GF-D8 (cell line): ENCODE results near the gene LSM3.
"Not testable (repeated sequence)": the region's sequence is repeated elsewhere in the genome, so short reads cannot be mapped to it uniquely, and the experiment has no call there.

Experiments used
- DNase-seq: peaks from one replicate; lab custom pipeline; 2025; lab: John Stamatoyannopoulos, UW

Gene LSM3

DNA sequence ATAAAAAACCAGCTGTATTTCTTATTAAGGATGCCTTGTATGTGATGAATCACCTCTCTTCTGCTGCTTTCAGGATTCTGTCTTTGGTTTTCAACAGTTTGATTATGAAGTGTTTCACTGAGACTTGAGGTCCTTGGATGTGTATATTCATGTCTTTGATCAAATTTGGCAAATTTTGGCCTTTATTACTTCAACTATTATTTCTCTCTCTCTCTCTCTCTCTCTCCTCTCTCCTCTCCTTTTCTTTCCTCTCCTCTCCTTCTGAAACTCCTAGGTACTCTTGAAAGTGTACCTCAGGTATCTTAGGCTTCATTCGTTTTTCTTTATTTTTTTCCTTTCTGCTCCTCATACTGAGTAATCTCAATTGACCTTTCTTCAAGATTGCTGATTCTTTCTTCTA is 43.3 kb downstream of the LSM3 start:
- DNase-seq: no peak

- DNase-seq: no peak
Observed at GRCh38 chr3:14222457-14222856, 43.8 kb downstream of the LSM3 start.

DNA sequence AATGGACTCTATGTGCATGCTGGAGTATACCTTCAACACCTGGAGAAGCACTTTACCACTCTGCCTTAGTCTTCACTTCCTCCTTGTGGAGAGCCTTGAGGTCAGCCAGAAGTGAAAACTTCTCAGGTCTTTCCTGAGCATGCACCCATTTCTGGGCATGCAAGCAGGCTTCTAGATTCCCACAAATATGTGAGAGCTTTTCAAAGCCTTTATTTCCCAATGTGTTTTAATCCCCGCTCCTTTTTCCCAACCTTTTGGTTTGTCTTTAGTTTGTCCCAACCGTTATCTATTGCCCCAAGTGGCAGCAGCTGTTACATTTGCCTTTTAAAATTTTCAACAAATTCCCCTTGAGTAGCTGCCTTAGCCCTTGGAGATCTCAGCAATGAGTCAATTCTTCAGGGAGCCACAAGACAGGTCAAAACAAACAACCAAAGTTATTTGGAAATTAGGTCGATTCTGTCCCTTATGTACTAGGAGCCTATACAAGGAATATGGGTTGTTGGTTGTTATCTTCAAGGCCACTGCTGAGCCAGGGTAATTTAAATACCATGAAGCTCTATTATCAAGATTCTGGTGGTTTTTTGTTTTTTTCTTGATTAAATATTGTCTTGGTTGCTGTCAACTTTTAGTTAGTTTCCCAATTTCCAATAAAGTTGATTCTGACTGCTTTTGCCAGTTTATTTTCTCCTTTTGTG is 44.4 kb downstream of the LSM3 start:
- DNase-seq: no peak

DNA sequence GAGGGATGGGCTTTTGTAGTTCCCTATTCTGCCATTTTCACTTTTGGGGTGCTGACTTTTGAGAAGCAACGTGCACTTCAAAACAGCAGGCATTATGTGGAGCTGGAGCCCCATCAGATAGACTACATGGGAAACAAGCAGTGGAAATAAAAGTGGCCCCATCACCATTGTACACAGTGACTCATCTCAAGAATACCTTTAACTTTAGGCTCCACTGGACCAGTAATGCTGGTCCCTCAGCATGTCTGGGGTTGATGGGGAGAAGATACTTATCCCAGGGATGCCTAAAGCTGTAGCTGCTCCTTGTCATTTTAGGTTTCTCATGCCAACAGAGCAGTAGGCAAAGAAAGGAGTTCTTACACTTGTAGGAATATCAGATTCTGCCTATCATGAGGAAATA is 45.0 kb downstream of the LSM3 start:
- no peak for DNase-seq

- no peak for DNase-seq
Observed at GRCh38 chr3:14224895-14225294, 46.3 kb downstream of the LSM3 start.

GRCh38 chr3:14225421-14225820 is 46.8 kb downstream of the LSM3 start:
- DNase-seq: no peak

DNA sequence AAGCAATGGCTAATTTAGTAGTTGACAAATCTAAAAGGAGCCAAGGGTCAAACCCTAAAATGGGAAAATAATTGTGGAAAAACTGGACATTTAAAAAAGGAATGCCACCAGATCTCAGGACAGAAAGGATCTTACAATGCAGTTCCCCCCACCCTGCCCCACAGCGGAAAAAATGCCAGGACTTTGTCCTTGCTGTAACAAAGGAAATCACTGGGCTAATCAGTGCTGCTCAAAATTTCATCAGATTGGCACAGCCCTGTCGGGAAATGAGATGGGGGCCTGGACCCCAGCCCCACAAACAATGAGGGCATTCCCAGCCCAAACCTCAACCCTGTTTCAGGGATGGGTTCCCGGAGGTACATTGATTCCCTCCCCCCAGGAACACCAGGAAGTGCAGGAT is 47.7 kb downstream of the LSM3 start:
- not testable (repeated sequence) for DNase-seq

- no peak for DNase-seq
Observed at GRCh38 chr3:14227856-14228255, 49.2 kb downstream of the LSM3 start.

DNA sequence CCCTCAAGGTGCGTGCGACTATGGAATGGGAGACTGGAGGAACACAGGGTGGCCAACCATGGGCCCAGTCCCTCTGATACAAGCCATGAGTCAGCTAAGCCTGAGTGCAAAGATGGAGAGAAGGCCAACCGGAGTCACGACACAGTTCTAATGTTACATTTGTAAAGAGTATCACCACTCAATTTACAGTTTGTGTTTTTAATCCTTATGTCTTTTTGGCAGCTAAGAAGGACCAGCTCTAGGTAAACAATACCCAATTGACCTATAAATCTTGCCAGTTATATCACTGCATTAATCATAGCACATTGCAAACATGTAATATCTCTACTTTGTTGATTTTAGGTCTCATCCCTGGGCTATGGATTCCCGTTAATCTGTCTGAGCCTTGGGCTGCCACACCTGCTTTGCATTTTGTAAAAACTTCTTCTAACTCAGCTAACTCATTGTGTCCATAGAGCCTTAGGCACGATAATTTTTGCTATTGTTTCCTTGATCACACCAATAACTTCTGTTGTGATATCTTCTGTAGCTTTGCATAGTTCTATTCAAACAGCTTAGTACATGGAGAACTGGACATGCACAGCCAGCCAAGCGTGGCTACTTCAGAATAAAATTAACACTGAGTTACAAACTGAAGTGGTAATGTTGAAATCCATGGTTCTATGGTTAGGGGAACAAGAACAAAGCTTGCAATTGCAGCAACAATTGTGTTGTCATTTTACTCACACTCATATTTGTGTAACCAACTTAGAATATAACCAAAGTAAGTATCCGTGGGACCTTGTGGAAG is 50.3 kb downstream of the LSM3 start:
- DNase-seq: peak; percentile 59

DNA sequence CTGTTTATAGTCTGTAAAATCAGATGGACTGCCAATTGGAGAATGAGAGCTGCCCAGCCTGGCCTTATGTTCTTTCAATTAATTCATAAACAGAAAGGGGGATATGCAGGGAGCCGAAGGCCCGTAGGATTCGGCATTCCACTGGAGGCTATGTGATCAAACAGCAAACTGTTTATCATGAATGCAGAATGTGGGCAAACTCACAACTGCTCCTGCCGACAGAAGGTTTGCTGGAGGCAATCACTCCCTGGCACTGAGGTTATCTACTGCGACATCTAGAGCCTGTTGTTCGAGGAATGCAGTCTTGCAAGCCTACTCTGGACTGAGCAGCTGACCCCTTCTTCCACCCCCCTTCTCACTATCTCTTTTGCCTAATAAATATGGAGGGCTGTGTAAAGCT is 51.1 kb downstream of the LSM3 start:
- DNase-seq: not testable (repeated sequence)

GRCh38 chr3:14230729-14231128 is 52.1 kb downstream of the LSM3 start:
- DNase-seq: no peak

DNA sequence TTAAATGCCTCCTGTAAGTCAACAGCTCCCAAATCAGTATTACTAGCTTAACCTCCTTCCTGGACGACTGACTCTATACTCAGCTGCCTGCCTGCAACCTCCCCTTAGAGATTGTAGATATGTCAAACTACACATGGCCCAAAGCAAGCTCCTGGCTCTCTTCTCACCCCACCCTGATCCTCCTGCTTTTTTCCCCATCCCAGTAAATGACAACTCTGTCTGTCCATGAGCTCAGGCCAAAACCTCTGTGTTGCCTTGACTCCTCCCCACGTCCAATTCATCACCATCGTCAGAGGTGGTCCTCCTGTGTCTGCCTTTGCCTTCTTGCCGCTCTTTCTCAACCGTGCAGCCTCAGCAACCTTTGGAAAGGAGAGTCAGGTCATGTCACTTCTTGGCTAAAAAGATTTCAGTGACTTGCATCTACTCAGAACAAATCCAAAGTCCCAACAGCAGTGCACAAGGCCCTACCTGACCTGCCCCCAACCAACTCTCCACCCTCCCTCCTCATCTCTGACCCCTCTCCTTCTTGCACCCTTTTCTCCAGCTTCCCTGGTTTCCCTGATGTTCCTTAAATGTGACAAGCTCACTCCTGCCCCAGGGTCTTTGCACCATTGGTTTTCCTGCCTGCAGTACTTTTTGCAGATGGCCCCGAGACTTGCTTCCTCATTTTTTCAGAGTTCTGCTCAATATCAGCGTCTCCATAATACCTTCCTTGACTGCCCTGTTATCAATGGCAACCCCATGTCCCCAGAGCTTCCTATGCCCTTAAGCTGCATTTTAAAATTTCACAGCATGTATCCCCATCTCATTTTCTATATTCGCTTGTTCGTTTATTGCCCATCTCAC is 52.8 kb downstream of the LSM3 start:
- peak; percentile 40 for DNase-seq

DNA sequence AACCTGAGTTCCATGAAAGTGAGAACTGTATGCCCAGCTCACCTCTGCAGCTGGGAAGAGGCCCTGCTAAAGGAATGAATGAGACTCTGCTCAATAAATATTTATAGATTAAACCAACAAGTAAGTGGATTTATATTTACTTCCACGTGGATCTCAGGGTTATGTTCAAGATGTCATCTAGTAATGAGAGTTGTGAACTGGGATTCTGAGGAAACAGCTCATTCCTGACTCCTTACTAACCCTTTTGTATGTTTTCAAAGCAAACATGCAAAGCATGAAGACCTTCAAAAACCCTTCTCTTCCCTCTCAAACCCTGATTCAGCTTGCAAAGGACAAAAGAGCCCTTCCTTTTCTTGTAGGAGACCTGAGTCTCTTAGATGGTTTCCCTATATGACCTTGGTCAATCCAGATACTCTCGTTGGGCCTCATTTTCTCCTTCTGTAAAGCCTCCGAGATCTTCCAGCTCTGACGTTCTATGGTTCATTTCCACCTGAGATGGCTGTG is 53.4 kb downstream of the LSM3 start:
- peak; percentile 54 for DNase-seq

- no peak for DNase-seq
Observed at GRCh38 chr3:14234251-14235002, 55.8 kb downstream of the LSM3 start.

DNA sequence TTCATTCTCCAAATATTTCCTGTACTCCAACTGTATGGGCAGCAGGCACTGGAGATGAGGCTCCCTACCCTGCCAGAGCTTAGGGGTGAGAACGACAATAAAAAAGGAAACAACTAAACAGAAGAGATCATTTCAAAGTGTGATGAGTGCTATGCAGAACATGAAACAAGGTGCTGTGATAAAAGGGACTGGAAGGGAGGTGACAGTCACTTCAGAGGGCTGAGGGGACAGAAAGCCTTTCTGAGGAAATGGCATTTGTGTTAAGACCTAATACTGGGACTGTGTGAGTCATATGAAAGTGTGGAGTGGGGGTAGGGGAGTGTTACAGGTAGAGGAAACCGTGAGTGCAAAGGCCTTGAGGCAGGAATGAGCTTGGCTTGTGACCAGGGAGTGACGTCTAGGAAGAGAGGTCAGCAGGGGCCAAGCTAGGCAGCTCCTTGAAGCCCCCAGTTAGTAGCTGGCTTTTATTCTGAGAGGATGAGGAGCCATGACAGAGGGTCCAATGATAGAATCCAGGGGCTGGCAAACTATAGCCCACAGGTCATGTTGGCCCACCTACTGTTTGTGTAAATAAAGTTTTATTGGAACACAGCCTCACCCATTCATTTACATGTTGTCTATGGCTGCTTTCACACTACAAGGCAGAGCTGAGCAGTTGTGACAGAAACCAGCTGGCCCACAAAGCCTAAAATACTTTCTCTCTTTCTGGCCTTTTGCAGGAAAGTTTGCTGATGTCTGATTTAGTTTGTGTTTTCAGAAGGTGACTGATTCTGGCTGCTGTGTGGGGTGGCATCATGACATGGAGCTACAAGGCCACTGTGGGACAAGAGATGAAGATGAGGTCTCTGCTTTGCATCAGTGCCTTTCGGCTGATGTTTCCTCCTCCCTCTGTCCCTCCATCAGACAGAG is 56.6 kb downstream of the LSM3 start:
- DNase-seq: no peak

- DNase-seq: no peak
Observed at GRCh38 chr3:14235912-14236295, 57.3 kb downstream of the LSM3 start.

DNA sequence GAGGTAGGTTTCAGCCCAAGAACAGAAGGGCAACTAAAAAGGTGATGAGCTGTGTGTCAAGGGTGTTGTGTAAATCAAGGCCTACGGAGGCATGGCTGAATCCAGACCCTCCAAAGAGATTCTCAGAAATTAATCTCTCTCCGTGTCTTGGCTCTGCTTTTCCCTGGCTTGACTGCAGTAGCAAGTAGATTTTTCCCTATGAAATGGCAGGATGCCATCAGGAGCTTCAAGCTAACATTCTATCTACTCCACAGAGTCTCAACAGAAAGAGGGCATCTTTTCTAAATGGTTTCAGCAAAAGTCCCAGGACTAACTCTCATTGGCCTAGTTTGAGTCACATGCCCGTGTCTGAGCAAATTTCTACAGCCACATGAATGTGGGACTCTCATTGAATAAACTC is 58.3 kb downstream of the LSM3 start:
- no peak for DNase-seq

DNA sequence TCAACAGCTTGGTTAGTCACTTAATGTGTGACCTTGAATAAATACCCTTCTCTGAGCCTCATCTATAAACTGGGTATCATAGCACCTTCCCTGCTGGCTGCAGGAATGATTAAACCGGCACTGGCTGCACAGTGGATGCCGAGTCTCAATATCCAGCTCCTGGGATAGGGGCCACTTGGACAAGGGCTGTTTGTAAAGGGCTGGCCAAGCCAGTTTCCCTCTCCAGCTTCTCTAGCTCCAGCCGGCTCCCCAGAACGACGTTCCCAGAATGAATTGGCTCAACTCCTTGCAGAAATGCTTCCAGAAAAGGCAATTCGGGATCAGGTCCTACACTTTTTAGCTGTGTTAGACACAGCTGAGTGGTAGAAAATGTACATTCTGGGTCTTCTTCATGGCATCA is 58.8 kb downstream of the LSM3 start:
- no peak for DNase-seq

DNA sequence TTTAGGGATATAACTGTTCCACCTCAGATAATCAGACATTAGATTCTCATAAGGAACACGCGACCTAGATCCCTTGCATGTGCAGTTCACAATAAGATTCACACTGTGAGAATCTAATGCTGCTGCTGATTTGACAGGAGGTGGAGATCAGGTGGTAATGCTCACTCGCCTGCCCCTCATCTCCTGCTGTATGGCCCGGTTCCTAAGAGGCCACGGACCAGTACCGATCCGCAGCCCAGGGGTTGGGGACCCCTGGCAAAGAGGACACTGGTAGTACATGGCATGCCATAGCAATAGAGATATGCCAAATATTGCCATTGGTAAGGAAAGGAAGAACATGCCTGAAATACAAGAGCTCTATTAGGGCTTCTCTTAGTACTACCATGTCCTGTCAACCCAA is 59.7 kb downstream of the LSM3 start:
- DNase-seq: no peak

- no peak for DNase-seq
Observed at GRCh38 chr3:14238930-14239329, 60.3 kb downstream of the LSM3 start.

- DNase-seq: no peak
Observed at GRCh38 chr3:14239940-14240339, 61.3 kb downstream of the LSM3 start.
